NCI-H446 (cell line): Measurements from ENCODE around the gene ENPP7.
A peak's percentile ranks its signal among the peaks of the same experiment; 100 is the strongest.

Experiments
- DNase-seq, 2 experiments: peaks; one replicate each; lab custom pipeline; 2025; lab: John Stamatoyannopoulos, UW

ENPP7 gene

DNA sequence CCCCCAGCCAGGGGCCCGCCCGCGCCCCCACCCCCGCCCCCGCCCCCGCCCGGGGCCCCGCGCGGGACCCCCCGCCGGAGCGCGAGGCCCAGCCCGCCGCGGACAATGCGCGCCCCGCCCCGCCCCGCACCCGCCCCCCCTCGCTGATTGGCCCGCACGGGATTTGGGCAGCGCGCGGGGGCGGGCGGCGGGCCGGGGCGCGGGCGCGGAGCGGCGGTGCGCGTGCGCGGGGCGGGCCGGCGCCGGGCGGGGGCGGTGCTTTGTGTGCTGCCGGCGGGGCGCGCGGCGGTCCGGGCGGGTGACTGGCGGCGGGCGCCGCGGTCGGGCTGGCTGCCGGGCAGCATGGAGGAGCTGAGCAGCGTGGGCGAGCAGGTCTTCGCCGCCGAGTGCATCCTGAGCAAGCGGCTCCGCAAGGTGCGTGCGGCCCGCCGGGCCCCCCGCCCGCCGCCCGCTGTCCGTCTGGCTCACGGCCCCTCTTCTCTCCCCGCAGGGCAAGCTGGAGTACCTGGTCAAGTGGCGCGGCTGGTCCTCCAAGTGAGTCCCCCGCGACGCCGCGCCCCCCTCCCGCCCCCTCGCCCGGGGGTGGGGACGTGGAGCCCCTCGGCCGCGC lies 47.3 kb downstream of the ENPP7 start, which contains the start of gene CBX2:
TSS of gene CBX2 (plus strand) at position 255 of the 610 bp plus-strand sequence. CDS start at position 343, 88 bp downstream.
- DNase-seq = peak; percentile 55 to 81

- DNase-seq = peak; percentile 29 to 48
Measured at GRCh38 chr17:79778504-79779083, 47.9 kb downstream of the ENPP7 start.

GRCh38 chr17:79779084-79779529 lies 48.4 kb downstream of the ENPP7 start:
- DNase-seq = no peak

- no peak for DNase-seq
Measured at GRCh38 chr17:79779661-79780365, 49.1 kb downstream of the ENPP7 start.

GRCh38 chr17:79781012-79781650 lies 50.4 kb downstream of the ENPP7 start:
- DNase-seq = no peak

DNA sequence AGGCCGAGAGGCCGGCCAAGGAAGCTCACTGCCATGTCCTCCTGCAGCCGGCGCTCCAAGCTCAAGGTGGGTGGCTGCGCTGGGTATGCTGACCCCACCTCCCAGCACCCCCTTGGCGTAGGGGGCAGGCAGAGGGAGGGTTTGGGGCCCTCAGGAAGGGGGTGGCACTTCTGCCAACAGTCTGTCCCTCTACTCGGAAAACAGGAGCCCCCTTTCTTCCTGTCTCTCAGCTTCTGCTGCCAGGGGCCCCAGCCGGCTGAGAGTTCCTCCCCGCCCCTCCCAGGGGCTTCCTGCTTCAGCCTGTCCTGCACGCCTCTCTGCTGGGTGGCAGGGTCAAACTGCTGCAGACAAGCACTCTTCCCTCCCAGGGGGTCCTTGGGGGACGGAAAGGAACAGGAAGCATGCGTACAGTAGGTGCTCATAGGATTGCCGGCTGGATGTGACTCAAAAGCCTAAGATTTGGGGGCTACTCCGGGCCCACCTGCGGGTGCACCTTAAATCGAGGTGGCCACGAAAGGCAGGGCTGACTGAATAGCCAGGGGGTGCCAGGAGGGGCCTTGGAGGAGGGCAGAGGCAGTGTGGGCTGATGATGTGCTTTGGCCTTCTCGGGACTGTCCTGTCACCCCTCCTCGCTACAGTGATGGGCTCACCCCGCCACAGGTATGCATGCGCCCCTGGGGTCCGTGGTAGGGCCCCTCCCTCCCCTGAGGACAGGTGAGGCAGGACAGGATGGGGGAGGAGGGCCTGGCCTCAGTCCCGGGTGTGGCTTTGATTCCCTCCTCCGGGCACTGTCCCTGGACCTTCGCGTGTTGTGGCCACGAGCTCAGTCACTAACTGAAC lies 51.2 kb downstream of the ENPP7 start:
- no peak for DNase-seq

DNA sequence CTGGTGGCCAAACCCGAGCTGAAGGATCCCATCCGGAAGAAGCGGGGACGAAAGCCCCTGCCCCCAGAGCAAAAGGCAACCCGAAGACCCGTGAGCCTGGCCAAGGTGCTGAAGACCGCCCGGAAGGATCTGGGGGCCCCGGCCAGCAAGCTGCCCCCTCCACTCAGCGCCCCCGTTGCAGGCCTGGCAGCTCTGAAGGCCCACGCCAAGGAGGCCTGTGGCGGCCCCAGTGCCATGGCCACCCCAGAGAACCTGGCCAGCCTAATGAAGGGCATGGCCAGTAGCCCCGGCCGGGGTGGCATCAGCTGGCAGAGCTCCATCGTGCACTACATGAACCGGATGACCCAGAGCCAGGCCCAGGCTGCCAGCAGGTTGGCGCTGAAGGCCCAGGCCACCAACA lies 53.1 kb downstream of the ENPP7 start:
- no peak for DNase-seq

- DNase-seq = no peak
Measured at GRCh38 chr17:79784353-79785016, 53.7 kb downstream of the ENPP7 start.

GRCh38 chr17:79785017-79785899 lies 54.5 kb downstream of the ENPP7 start:
- DNase-seq = no peak

DNA sequence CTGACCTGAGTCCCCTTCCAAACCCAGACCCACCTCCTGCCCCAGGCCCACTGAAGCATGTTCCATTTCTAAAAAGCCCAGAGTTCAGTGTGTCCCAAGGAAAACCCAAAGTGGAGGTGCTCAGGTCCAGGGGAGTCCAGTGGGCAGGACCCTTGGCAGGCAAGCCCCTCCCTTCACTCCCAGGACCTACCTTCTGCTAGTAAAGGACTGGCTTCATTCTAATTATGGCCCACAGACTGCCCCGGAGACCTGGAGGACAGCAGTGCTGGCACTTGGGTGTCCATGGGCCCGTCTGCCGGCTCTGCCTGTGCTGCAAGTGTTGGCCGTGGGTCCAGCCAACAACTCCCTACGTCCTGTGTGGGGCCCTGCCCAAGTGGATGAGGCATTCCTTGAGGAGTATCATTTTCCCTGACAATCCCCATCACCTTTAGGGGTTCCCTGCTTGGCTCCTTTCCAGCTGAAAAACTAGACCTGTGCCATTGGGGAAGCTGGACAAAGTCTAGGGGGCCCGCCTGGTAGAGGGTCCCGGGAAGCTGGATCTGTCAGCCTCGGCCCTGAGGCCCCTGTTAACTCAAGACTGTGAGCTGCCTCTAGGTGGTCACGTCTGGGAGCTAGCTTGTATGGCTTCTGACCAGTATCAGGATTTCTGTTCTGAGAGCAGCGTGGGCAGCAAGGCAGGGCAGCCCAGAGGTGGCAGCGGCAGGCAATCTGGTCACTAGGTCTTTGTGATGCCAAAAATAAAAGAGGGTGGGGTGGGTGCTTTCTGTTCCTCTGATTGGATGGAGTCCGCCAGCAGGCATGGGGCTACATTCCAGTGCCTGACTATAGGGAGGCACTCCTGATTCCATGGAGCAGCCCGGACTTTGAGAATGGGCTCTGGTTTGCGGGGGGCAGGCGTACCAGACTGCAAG lies 55.4 kb downstream of the ENPP7 start:
- no peak for DNase-seq

GRCh38 chr17:79786930-79787643 lies 56.3 kb downstream of the ENPP7 start:
- DNase-seq = no peak

GRCh38 chr17:79788455-79788854 lies 57.7 kb downstream of the ENPP7 start:
- no peak for DNase-seq

- DNase-seq = no peak
Measured at GRCh38 chr17:79788989-79789942, 58.5 kb downstream of the ENPP7 start.

DNA sequence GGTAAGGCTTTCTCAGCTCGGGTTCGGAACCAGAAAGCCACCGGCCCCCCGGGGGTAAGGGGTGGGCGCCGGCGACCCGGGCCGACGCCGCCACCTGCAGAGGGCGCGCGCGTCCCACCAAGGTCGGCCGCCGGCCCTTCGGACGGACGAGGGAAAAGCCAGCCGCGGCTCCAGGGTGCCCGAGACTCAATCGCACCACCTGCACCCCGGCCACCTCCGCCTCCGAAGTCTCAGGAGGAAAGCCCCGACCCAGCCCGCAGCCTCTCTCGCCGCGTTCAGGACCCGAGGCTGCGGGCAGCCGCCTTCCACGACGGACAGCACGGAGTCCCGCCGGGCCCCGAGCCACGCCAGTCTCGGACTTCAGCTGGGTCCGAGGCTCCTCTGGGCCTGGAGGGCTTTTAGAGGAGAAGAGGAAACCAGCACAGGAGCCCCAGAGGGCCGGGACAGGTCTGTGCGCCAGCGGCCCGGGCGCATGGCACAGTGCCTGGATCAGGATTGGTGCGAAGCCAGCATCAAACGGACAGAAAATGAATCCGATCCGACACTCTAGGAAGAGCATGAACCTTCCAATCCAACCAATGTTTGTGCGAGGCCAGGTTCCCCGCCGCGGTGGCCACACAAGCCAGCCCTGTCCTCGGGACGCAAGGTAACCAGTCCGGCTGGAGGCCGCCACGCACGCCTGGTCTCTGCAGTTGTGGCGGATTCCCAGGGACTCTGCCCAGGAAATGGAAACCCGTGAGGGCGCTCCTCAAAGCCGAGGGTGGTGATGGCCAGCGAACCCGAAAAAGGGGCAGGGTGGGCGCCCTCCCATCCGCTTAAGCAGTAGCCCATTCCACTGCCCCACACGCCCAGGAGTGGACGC lies 59.4 kb downstream of the ENPP7 start:
- DNase-seq = peak in 1 of 2 experiments; percentile 56

- DNase-seq = no peak
Measured at GRCh38 chr17:79790805-79791734, 60.3 kb downstream of the ENPP7 start.
